HG03060 (cell line): Measurements from ENCODE around the gene SLC66A2.
"Not testable (repeated sequence)": the region's sequence is repeated elsewhere in the genome, so short reads cannot be mapped to it uniquely, and the experiment has no call there.

Source experiments
- ATAC-seq: cut with Tn5 transposase; IDR thresholded peaks from one replicate; pipeline ENCODE4 v1.9.1; 2021; ENCODE audit warnings: low read depth, moderate number of reproducible peaks; ENCODE audit not compliant: unreplicated experiment

SLC66A2 gene

GRCh38 chr18:79951545-79952455 is at the start of gene SLC66A2:
TSS of gene SLC66A2 (minus strand) at chr18:79951653. CDS start at chr18:79950926, 727 bp downstream.
- no peak for ATAC-seq

- no peak for ATAC-seq
Observed at GRCh38 chr18:80000877-80001276, 49.4 kb upstream of the SLC66A2 start.

GRCh38 chr18:79999701-80000100 is 48.2 kb upstream of the SLC66A2 start:
- not testable (repeated sequence) for ATAC-seq

- ATAC-seq = no peak
Observed at GRCh38 chr18:79991494-79991893, 40.0 kb upstream of the SLC66A2 start.

GRCh38 chr18:79989195-79989497 is 37.7 kb upstream of the SLC66A2 start:
- ATAC-seq = no peak

GRCh38 chr18:79988451-79989194 is 37.2 kb upstream of the SLC66A2 start, which contains the start of gene TXNL4A:
TSS of gene TXNL4A (minus strand) at chr18:79988563. CDS start at chr18:79988392, 171 bp downstream.
- ATAC-seq = peak; percentile 76

- ATAC-seq = peak; percentile 35
Observed at GRCh38 chr18:79988071-79988450, 36.6 kb upstream of the SLC66A2 start.

- no peak for ATAC-seq
Observed at GRCh38 chr18:79987566-79987965, 36.1 kb upstream of the SLC66A2 start.

- ATAC-seq = no peak
Observed at GRCh38 chr18:79986726-79987125, 35.3 kb upstream of the SLC66A2 start.

GRCh38 chr18:79985172-79985571 is 33.7 kb upstream of the SLC66A2 start:
- ATAC-seq = no peak

GRCh38 chr18:79983793-79984192 is 32.3 kb upstream of the SLC66A2 start:
- no peak for ATAC-seq

- no peak for ATAC-seq
Observed at GRCh38 chr18:79983253-79983652, 31.8 kb upstream of the SLC66A2 start.

GRCh38 chr18:79982736-79983135 is 31.3 kb upstream of the SLC66A2 start:
- no peak for ATAC-seq

GRCh38 chr18:79980585-79980984 is 29.1 kb upstream of the SLC66A2 start:
- no peak for ATAC-seq

GRCh38 chr18:79979843-79980242 is 28.4 kb upstream of the SLC66A2 start:
- no peak for ATAC-seq

GRCh38 chr18:79975985-79976680 is 24.7 kb upstream of the SLC66A2 start:
- ATAC-seq = no peak

GRCh38 chr18:79975043-79975442 is 23.6 kb upstream of the SLC66A2 start:
- no peak for ATAC-seq

- no peak for ATAC-seq
Observed at GRCh38 chr18:79974025-79974654, 22.7 kb upstream of the SLC66A2 start.

- no peak for ATAC-seq
Observed at GRCh38 chr18:79973517-79973916, 22.1 kb upstream of the SLC66A2 start.

- ATAC-seq = no peak
Observed at GRCh38 chr18:79972720-79973119, 21.3 kb upstream of the SLC66A2 start.

- no peak for ATAC-seq
Observed at GRCh38 chr18:79971986-79972385, 20.5 kb upstream of the SLC66A2 start.
